Hindlimb muscle (tissue), 1 donor: Measurements from ENCODE around the gene WIPF2. TPM values are rescaled to one million over a fixed set of nuclear protein-coding genes. Genes with fewer than 3 reads are reported as not detected.
A peak's percentile ranks its signal among the peaks of the same experiment; 100 is the strongest.
"Not testable (repeated sequence)": the region's sequence is repeated elsewhere in the genome, so short reads cannot be mapped to it uniquely, and the experiment has no call there.

Source experiments
- DNase-seq: peaks from one replicate; pipeline ENCODE4 v3.0.0-alpha.2; 2013
- polyA plus RNA-seq: library from polyadenylated mRNA; unstranded; fragments of 120-200 nt; gene quantifications from one replicate; pipeline ENCODE4 v1.2.1, GENCODE V29; 2013; ENCODE audit not compliant: insufficient read length

WIPF2 gene
- polyA plus RNA-seq, 1 donor, result 16.6 TPM

- DNase-seq, result no peak
These were observed 26.1 kb upstream of the WIPF2 start for GRCh38 chr17:40192961-40193360.

- DNase-seq, result no peak
These were observed 24.3 kb upstream of the WIPF2 start for GRCh38 chr17:40194821-40195220.

GRCh38 chr17:40197550-40197949, 21.6 kb upstream of the WIPF2 start:
- no peak for DNase-seq

GRCh38 chr17:40197965-40198456, 21.1 kb upstream of the WIPF2 start:
- not testable (repeated sequence) for DNase-seq

- no peak for DNase-seq
These were observed 20.5 kb upstream of the WIPF2 start for GRCh38 chr17:40198576-40198975.

GRCh38 chr17:40203131-40203530, 16.0 kb upstream of the WIPF2 start:
- no peak for DNase-seq

GRCh38 chr17:40206193-40206592, 12.9 kb upstream of the WIPF2 start:
- not testable (repeated sequence) for DNase-seq

- DNase-seq, result no peak
These were observed 9.6 kb upstream of the WIPF2 start for GRCh38 chr17:40209404-40210093.

- DNase-seq, result not testable (repeated sequence)
These were observed 5.2 kb upstream of the WIPF2 start for GRCh38 chr17:40213914-40214313.

GRCh38 chr17:40218006-40218739, 931 bp upstream of the WIPF2 start:
- no peak for DNase-seq

GRCh38 chr17:40219594-40220338, 662 bp downstream of the WIPF2 start:
- DNase-seq, result peak; percentile 76

GRCh38 chr17:40224718-40225550, 5.8 kb downstream of the WIPF2 start:
- no peak for DNase-seq

GRCh38 chr17:40229146-40229545, 10.0 kb downstream of the WIPF2 start:
- not testable (repeated sequence) for DNase-seq

GRCh38 chr17:40230670-40231069, 11.6 kb downstream of the WIPF2 start:
- no peak for DNase-seq

- DNase-seq, result not testable (repeated sequence)
These were observed 12.8 kb downstream of the WIPF2 start for GRCh38 chr17:40231928-40232327.

GRCh38 chr17:40241252-40241834, 22.2 kb downstream of the WIPF2 start:
- no peak for DNase-seq

GRCh38 chr17:40242774-40243173, 23.7 kb downstream of the WIPF2 start:
- no peak for DNase-seq

- no peak for DNase-seq
These were observed 24.7 kb downstream of the WIPF2 start for GRCh38 chr17:40243761-40244160.

GRCh38 chr17:40244255-40244654, 25.2 kb downstream of the WIPF2 start:
- DNase-seq, result no peak

- no peak for DNase-seq
These were observed 28.9 kb downstream of the WIPF2 start for GRCh38 chr17:40247926-40248495.

- no peak for DNase-seq
These were observed 29.4 kb downstream of the WIPF2 start for GRCh38 chr17:40248507-40248906.
